ENCODE data around the gene UNC45A. TPM values are rescaled to one million over a fixed set of nuclear protein-coding genes. Genes with fewer than 3 reads are reported as not detected.

The UNC45A gene
- total and polyA plus RNA-seq, 2 of the 13 experiments (the other 11 are each of a cell fraction or from before 2014, with no cell fraction given), result 33.8 to 39.7 TPM

- Histone ChIP-seq H3K36me3 (replicated peaks in 1 of 2; ENCODE audit: control insufficient read depth in 1 of 2, insufficient read depth in 2 of 2, low read length in 2 of 2) (peaks cover 36 to 82% of the 10 kb centered on the region in 2 experiments; a peak in 4 of 5 replicates), H3K4me1 (ENCODE audit: insufficient read depth, low read length) (no peaks in the 10 kb centered on the region), H3K9me3 (ENCODE audit: low read length) (no peaks in the 10 kb centered on the region), H3K27me3 (ENCODE audit: control insufficient read depth in 1 of 2, insufficient read depth in 2 of 2, low read length in 2 of 2) (no peaks in the 10 kb centered on the region), H3K4me3 (replicated peaks in 1 of 3; ENCODE audit: insufficient read depth in 1 of 3, low read depth in 2 of 3, low read length in 3 of 3) (no peak overlapping the region), H2AFZ (ENCODE audit: low read length) (no peak overlapping the region), H3K79me2 (ENCODE audit: insufficient read depth, low read length) (no peaks in the 10 kb centered on the region), H3K9ac (ENCODE audit: insufficient read depth, low read depth, low read length) (no peak overlapping the region), H3K27ac (ENCODE audit: extremely low read length, insufficient read depth, low read length) (no peak overlapping the region), H3K4me2 (ENCODE audit: low read depth, low read length) (no peak overlapping the region), H4K20me1 (ENCODE audit: insufficient read depth, low read length) (no peaks in the 10 kb centered on the region)
- in situ Hi-C loops (cut with HindIII; ENCODE audit: extremely low pct_ligation_motif_present, low pct_unique_long_range_greater_than_20kb) (no loop called here), intact Hi-C loops (cut with micrococcal nuclease; ENCODE audit: unreplicated experiment) (no loop called here)
- TF ChIP-seq ZSCAN9 (CRISPR knock-in tag; IDR thresholded peaks at IDR 0.05; ENCODE audit: borderline replicate concordance) (no peak), ARID4A (CRISPR knock-in tag; IDR thresholded peaks at IDR 0.05; ENCODE audit: borderline replicate concordance) (no peak), PHF8 (CRISPR knock-in tag; IDR thresholded peaks at IDR 0.05) (no peak), SALL2 (CRISPR knock-in tag; IDR thresholded peaks at IDR 0.05) (no peak), ZNF383 (CRISPR knock-in tag; IDR thresholded peaks at IDR 0.05; ENCODE audit: borderline replicate concordance) (no peak), SP1 (IDR thresholded peaks at IDR 0.05) (no peak), SP1 (CRISPR knock-in tag; IDR thresholded peaks at IDR 0.05) (no peak), SIN3B (IDR thresholded peaks at IDR 0.05; ENCODE audit: low read length) (no peak), SYNCRIP (IDR thresholded peaks at IDR 0.05; ENCODE audit: insufficient read depth, low read depth, low read length) (no peak), MTA1 (CRISPR knock-in tag; IDR thresholded peaks at IDR 0.05; ENCODE audit: borderline replicate concordance) (no peak)
- TF ChIP-seq, protein P1, sequence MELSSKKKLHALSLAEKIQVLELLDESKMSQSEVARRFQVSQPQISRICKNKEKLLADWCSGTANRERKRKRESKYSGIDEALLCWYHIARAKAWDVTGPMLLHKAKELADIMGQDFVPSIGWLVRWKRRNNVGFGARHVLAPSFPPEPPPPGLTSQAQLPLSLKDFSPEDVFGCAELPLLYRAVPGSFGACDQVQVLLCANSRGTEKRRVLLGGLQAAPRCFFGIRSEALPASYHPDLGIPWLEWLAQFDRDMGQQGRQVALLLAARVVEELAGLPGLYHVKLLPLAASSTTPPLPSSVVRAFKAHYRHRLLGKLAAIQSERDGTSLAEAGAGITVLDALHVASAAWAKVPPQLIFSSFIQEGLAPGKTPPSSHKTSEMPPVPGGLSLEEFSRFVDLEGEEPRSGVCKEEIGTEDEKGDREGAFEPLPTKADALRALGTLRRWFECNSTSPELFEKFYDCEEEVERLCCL (CRISPR knock-in tag; IDR thresholded peaks at IDR 0.05; ENCODE audit: borderline replicate concordance), result no peak
- no peak for ATAC-seq
- ChIA-PET POLR2A (no interaction called here), CTCF (ENCODE audit: low intra/inter-chr PET ratio, low total read pairs) (no interaction called here)
- no peak for FAIRE-seq
- DNase-seq (ENCODE audit: low spot score), result no peak
- no TSS peak for BruUV-seq (replicated peaks)
- 91% methylated on average over 11 of the region's 11 CpGs for WGBS (ENCODE audit: low lambda C conversion rate)
Observed at GRCh38 chr15:90916461-90916860, 18.6 kb upstream of the UNC45A start.

Measured in HepG2 (cell line).